Erythroblast (primary cell): ENCODE data around the gene MBD2.

Experiments
- GATA1 ChIP-seq: IDR thresholded peaks from 2 replicates; pipeline ENCODE4 v1.6.1; 2011; ENCODE audit warnings: low read depth, mild to moderate bottlenecking, control low read depth, low read length, moderate library complexity
- POLR2A ChIP-seq: IDR thresholded peaks from 2 replicates; pipeline ENCODE4 v1.6.1; 2011; ENCODE audit warnings: mild to moderate bottlenecking, low read length

- TF ChIP-seq POLR2A (no peak), GATA1 (no peak)
Measured at GRCh38 chr18:54267701-54268100, 43.2 kb upstream of the MBD2 start.
